Peyer's patch (tissue), 4 donors: ENCODE results near the gene ANKHD1. TPM values are rescaled to one million over a fixed set of nuclear protein-coding genes. Genes with fewer than 3 reads are reported as not detected.

Experiments
- DNase-seq, 3 donors: peaks; one replicate each; pipeline ENCODE4 v3.0.0-alpha.2; 2017 to 2019
- H3K27ac ChIP-seq, 4 donors: fragments of 200-600 bp; sonication (generic); one replicate each; pipeline ENCODE4 v1.5.1; 2016 to 2019
- H3K27me3 ChIP-seq, 2 donors: fragments of 200-600 bp; sonication (generic); one replicate each; pipeline ENCODE4 v1.5.1; 2019
- H3K36me3 ChIP-seq, 3 donors: fragments of 200-600 bp; sonication (generic); one replicate each; pipeline ENCODE4 v1.5.1; 2016 to 2019
- H3K4me1 ChIP-seq, 4 donors: fragments of 200-600 bp; sonication (generic); one replicate each; pipeline ENCODE4 v1.5.1; 2016 to 2019
- H3K4me3 ChIP-seq, 4 donors: fragments of 200-600 bp; sonication (generic); 1 replicate in 3 of 4; 2 replicates in 1 of 4; pipeline ENCODE4 v1.5.1; 2016 to 2019; ENCODE audit warnings: mild to moderate bottlenecking in 1 of 4
- H3K9me3 ChIP-seq, 4 donors: fragments of 200-600 bp; sonication (generic); one replicate each; pipeline ENCODE4 v1.5.1; 2016 to 2019; ENCODE audit warnings: mild to moderate bottlenecking in 1 of 4
- CTCF ChIP-seq, 6 experiments: fragments of 450-650 bp in 4 of 6; fragments of 200-600 bp in 2 of 6; sonication (generic) in 1 of 6; IDR thresholded peaks; one replicate each; pipeline ENCODE4 v1.5.1; 2017 to 2019; ENCODE audit warnings: antibody characterized with exemption in 6 of 6, mild to moderate bottlenecking in 3 of 6, moderate library complexity in 1 of 6
- POLR2A ChIP-seq, 2 donors: fragments of 450-650 bp; IDR thresholded peaks; one replicate each; pipeline ENCODE4 v1.5.1; 2017; ENCODE audit warnings: antibody characterized with exemption in 2 of 2, mild to moderate bottlenecking in 2 of 2, moderate library complexity in 2 of 2
- total RNA-seq, 4 donors: library from RNA; depleted of rRNA; stranded (reverse); fragments of >200 nt; gene quantifications; one replicate each; pipeline ENCODE4 v1.1.0, GENCODE V29; 2016

ANKHD1 gene
- total RNA-seq, 4 donors from 2014 or later: 141 to 236 (median 211) TPM

- peak overlapping the region; percentile 84 to 92 (median 90) for H3K27ac ChIP-seq
- peaks cover 0 to 17% (median 6%) of the 10 kb centered on the region in 4 donors for H3K4me1 ChIP-seq
- peak in 1 of 3 donors; percentile 11 for DNase-seq
- H3K4me3 ChIP-seq: no peak overlapping the region
- H3K9me3 ChIP-seq: no peaks in the 10 kb centered on the region
- TF ChIP-seq CTCF (IDR thresholded peaks at IDR 0.05): no peak
- TF ChIP-seq POLR2A (IDR thresholded peaks at IDR 0.05): no peak
- no peaks in the 10 kb centered on the region for H3K27me3 ChIP-seq
- H3K36me3 ChIP-seq: peaks cover 0 to 22% (median 0%) of the 10 kb centered on the region in 3 donors
Measured at GRCh38 chr5:140557965-140558364, 156.3 kb downstream of the ANKHD1 start.

- H3K4me3 ChIP-seq: no peak overlapping the region
- H3K36me3 ChIP-seq: peaks cover 0 to 16% (median 0%) of the 10 kb centered on the region in 3 donors
- no peaks in the 10 kb centered on the region for H3K27me3 ChIP-seq
- no peak for DNase-seq
- no peak overlapping the region for H3K27ac ChIP-seq
- H3K4me1 ChIP-seq: peaks cover 0 to 23% (median 9%) of the 10 kb centered on the region in 4 donors
- no peaks in the 10 kb centered on the region for H3K9me3 ChIP-seq
- TF ChIP-seq POLR2A (IDR thresholded peaks at IDR 0.05) (no peak), CTCF (IDR thresholded peaks at IDR 0.05) (no peak)
Measured at GRCh38 chr5:140558542-140558941, 156.9 kb downstream of the ANKHD1 start.

GRCh38 chr5:140560227-140560626 lies 158.6 kb downstream of the ANKHD1 start:
- no peaks in the 10 kb centered on the region for H3K27me3 ChIP-seq
- H3K9me3 ChIP-seq: no peaks in the 10 kb centered on the region
- no peak overlapping the region for H3K4me3 ChIP-seq
- peaks cover 0 to 16% (median 0%) of the 10 kb centered on the region in 3 donors for H3K36me3 ChIP-seq
- TF ChIP-seq POLR2A (IDR thresholded peaks at IDR 0.05): no peak
- TF ChIP-seq CTCF (IDR thresholded peaks at IDR 0.05): no peak
- H3K27ac ChIP-seq: no peak overlapping the region
- H3K4me1 ChIP-seq: peaks cover 0 to 24% (median 11%) of the 10 kb centered on the region in 4 donors
- peak in 1 of 3 donors; percentile 9 for DNase-seq

GRCh38 chr5:140561753-140562523 lies 160.3 kb downstream of the ANKHD1 start:
- DNase-seq: peak in 1 of 3 donors; percentile 8
- no peak overlapping the region for H3K27ac ChIP-seq

GRCh38 chr5:140563596-140563995 lies 162.0 kb downstream of the ANKHD1 start:
- Histone ChIP-seq H3K36me3 (peaks cover 0 to 37% (median 0%) of the 10 kb centered on the region in 3 donors), H3K9me3 (no peaks in the 10 kb centered on the region), H3K4me1 (peaks cover 0 to 36% (median 9%) of the 10 kb centered on the region in 4 donors), H3K4me3 (peak overlapping the region; percentile 60 to 81 (median 68)), H3K27me3 (no peaks in the 10 kb centered on the region), H3K27ac (peak overlapping the region; percentile 90 to 95 (median 90))
- no peak for DNase-seq
- TF ChIP-seq CTCF (IDR thresholded peaks at IDR 0.05): no peak
- no peak for TF ChIP-seq POLR2A (IDR thresholded peaks at IDR 0.05)

More at GRCh38 chr5:140561753-140562523, 160.3 kb downstream of the ANKHD1 start:
- H3K4me1 ChIP-seq: peaks cover 0 to 28% (median 9%) of the 10 kb centered on the region in 4 donors
- no peaks in the 10 kb centered on the region for H3K9me3 ChIP-seq
- TF ChIP-seq CTCF (IDR thresholded peaks at IDR 0.05) (no peak), POLR2A (IDR thresholded peaks at IDR 0.05) (no peak)
- peaks cover 0 to 22% (median 0%) of the 10 kb centered on the region in 3 donors for H3K36me3 ChIP-seq
- no peaks in the 10 kb centered on the region for H3K27me3 ChIP-seq
- no peak overlapping the region for H3K4me3 ChIP-seq
